Measurements from ENCODE around the gene PHF14.
"Not testable (repeated sequence)": the region's sequence is repeated elsewhere in the genome, so short reads cannot be mapped to it uniquely, and the experiment has no call there.

The PHF14 gene

DNA sequence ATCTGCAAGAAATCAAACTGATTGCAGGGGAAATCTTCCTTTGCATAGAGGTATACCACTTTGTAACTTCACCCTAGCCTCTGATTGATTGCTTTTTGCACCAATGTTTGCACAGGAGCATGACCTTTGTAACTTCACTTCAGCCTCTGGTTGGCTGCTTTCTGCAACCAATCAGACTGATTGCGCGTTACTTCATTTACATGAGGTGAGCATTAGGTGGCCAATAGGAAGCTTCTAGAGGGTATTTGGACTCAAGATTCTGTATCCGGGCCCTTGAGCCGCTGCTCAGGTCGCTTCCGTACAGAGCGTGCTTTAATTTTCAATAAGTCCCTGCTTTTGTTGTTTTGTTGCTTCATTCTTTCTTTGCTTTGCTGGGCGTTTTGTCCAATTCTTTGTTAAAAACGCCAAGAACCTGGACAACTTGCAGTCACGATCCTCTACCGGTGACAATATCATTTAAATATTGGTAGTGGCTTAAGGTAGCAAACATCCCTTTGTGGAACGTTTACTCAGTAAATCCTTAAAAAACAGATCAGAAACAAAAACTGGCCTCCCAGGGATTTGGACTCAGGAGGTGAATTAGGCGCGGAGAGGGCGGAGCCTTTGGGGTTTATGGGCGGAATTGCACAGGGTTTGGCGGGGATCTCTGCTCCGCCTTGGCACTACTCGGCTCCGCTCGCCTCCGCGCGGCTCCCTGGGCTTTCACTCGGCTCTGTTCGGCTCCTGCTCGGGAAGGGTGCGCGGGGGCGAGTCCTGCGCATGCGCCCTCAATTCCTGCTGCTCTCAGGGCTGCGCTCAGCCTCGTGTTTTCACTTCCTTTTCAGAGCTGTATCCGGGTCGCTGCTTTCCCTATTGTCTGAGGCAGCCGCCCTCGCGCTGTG lies at the start of gene PHF14:
Gene PHF14, plus strand, starts transcription at position 812 of the 881 bp plus-strand sequence. CDS start 452 bp downstream, outside the sequence.
- in situ Hi-C loops (cut with MboI; ENCODE audit: low sequenced_read_pairs): no loop called here

- in situ Hi-C loops (cut with MboI; ENCODE audit: low sequenced_read_pairs): no loop called here
These were observed 49.3 kb upstream of the PHF14 start for GRCh38 chr7:10924370-10924769.

DNA sequence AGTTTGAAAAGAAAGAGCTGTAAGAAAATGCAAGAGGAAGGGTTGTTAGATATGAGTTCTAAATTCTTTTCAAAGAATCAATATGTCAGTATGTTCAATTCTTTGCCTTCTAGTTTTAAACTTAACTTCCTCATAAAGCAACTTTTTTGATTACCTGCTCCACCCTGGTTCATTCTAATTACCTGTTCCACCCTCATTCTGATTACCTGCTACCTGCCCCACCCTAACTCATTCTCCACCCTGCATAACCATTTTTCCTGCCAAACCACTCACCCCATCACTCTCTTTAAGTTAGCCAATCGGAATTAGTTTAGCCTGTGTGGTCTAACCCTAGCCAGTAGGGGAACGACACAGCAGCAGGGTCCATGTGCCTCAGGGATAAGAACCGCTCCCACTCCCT lies 45.5 kb upstream of the PHF14 start:
- in situ Hi-C loops (cut with MboI; ENCODE audit: low sequenced_read_pairs): not testable (repeated sequence)

GRCh38 chr7:10930551-10930950 lies 43.1 kb upstream of the PHF14 start:
- in situ Hi-C loops (cut with MboI; ENCODE audit: low sequenced_read_pairs): no loop called here

GRCh38 chr7:10931161-10931560 lies 42.5 kb upstream of the PHF14 start:
- in situ Hi-C loops (cut with MboI; ENCODE audit: low sequenced_read_pairs): no loop called here

DNA sequence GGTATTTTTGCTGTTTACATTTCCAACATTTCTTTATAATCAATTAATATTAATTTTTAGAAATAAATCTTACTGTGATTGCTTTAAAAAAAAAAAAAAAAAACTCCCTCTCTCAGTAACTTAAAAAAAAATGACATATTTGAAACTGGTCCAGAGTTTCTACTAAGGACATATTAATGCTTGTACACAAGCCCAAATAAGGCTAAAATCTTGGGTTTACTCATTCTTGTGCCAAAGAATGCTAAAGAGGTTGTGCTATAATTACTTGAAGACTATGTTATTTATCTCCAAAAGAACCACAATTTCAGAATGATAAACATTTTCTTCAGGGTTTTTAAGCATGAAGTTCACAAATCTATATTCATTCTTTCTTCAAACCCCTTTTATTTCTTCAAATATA lies 39.4 kb upstream of the PHF14 start:
- in situ Hi-C loops (cut with MboI; ENCODE audit: low sequenced_read_pairs): no loop called here

- in situ Hi-C loops (cut with MboI; ENCODE audit: low sequenced_read_pairs): no loop called here
These were observed 34.3 kb upstream of the PHF14 start for GRCh38 chr7:10939237-10939910.

- in situ Hi-C loops (cut with MboI; ENCODE audit: low sequenced_read_pairs): no loop called here
These were observed 33.6 kb upstream of the PHF14 start for GRCh38 chr7:10939911-10940703.

DNA sequence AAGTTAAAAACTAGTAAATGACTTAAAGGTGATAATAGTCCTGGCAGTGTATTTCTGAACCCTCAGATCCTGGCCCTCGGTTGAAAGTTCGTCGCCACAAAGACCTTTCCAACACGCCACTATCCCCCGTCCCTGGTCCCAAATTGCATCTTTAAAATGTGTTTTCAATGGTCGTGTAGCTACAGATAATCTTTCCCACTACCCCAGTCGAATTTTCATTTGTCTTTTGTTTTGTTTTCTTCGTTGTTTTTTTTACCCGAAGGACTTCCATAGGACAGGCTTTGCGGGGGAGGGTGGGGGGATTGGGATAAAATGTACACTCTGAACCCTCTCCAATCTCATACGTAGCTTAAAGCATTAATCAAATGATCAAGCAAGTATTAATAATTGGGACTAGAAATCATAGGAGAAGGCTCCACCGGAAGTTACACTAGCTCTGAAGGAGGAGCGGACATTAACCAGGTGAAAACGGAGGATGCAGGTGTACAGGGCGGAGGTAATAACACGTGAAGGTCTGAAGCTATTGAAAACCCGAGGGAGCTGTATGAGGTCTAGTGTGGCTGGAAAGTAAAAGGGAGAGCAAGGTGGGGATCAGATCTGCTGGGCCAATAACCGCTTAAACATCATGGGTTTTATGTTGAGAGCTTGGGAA lies 32.8 kb upstream of the PHF14 start:
- in situ Hi-C loops (cut with MboI; ENCODE audit: low sequenced_read_pairs): no loop called here

- in situ Hi-C loops (cut with MboI; ENCODE audit: low sequenced_read_pairs): no loop called here
These were observed 23.2 kb upstream of the PHF14 start for GRCh38 chr7:10950494-10950893.

GRCh38 chr7:10950974-10951578 lies 22.6 kb upstream of the PHF14 start:
- in situ Hi-C loops (cut with MboI; ENCODE audit: low sequenced_read_pairs): not testable (repeated sequence)

GRCh38 chr7:10952588-10952987 lies 21.1 kb upstream of the PHF14 start:
- in situ Hi-C loops (cut with MboI; ENCODE audit: low sequenced_read_pairs): no loop called here

- in situ Hi-C loops (cut with MboI; ENCODE audit: low sequenced_read_pairs): not testable (repeated sequence)
These were observed 20.5 kb upstream of the PHF14 start for GRCh38 chr7:10953078-10953750.

GRCh38 chr7:10956528-10956927 lies 17.1 kb upstream of the PHF14 start:
- in situ Hi-C loops (cut with MboI; ENCODE audit: low sequenced_read_pairs): no loop called here

GRCh38 chr7:10960242-10960641 lies 13.4 kb upstream of the PHF14 start:
- in situ Hi-C loops (cut with MboI; ENCODE audit: low sequenced_read_pairs): not testable (repeated sequence)

GRCh38 chr7:10965016-10965415 lies 8.7 kb upstream of the PHF14 start:
- in situ Hi-C loops (cut with MboI; ENCODE audit: low sequenced_read_pairs): not testable (repeated sequence)

GRCh38 chr7:10972174-10972573 lies 1.5 kb upstream of the PHF14 start:
- in situ Hi-C loops (cut with MboI; ENCODE audit: low sequenced_read_pairs): no loop called here

DNA sequence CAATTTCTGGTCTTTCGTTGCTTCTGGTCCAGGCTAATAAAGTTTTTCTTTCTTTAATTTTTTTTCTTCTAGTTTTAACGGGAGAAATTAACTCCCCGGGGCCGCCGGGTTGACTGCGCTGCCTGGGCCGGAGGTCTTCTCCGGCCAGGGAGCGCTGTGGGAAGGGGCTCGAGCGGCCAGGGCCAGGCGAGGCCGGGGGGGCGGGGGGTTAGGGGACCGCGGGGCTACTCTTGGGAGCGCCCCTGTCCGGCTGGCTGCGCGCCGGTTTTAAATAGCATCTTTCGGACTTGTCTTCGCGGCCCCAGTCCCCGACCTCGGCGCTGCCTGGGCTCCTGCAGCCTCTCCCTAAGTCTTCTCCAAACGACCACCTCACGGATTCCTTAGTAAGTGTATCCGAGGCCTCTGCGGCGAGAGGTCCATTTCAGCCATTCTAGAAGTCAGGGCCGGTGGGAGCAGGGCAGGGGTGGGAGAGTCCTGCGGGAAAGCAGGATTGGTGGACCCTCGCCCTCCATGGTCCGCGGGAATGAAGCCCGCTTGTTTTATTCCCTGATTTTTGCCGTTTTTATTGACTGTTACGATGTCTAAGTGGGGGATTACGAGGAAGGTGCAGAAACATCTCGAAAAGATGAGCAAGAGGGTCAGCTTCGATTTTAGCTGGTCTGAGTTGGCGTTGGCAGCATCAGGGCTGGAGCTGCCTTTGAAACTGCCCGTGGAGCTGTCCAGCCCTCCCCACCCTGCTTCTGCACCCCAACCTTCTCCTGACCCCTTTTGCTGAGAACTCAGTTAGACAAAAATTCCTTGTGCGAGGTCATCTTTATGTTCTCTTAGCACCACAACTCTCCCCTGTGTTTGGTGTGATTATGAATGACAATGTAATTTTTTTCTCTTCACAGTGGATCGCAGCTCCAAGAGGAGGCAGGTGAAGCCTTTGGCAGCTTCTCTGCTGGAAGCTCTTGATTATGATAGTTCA lies 555 bp downstream of the PHF14 start:
- in situ Hi-C loops (cut with MboI; ENCODE audit: low sequenced_read_pairs): no loop called here

- in situ Hi-C loops (cut with MboI; ENCODE audit: low sequenced_read_pairs): no loop called here
These were observed 3.4 kb downstream of the PHF14 start for GRCh38 chr7:10977113-10977512.

Measured in hTERT RPE-1 (cell line).